HG03045 (cell line): ENCODE data around the gene RGS12.

Source experiments
- ATAC-seq: cut with Tn5 transposase; IDR thresholded peaks from one replicate; pipeline ENCODE4 v1.9.1; 2021; ENCODE audit warnings: mild to moderate bottlenecking, moderate library complexity; ENCODE audit not compliant: unreplicated experiment

Gene RGS12

DNA sequence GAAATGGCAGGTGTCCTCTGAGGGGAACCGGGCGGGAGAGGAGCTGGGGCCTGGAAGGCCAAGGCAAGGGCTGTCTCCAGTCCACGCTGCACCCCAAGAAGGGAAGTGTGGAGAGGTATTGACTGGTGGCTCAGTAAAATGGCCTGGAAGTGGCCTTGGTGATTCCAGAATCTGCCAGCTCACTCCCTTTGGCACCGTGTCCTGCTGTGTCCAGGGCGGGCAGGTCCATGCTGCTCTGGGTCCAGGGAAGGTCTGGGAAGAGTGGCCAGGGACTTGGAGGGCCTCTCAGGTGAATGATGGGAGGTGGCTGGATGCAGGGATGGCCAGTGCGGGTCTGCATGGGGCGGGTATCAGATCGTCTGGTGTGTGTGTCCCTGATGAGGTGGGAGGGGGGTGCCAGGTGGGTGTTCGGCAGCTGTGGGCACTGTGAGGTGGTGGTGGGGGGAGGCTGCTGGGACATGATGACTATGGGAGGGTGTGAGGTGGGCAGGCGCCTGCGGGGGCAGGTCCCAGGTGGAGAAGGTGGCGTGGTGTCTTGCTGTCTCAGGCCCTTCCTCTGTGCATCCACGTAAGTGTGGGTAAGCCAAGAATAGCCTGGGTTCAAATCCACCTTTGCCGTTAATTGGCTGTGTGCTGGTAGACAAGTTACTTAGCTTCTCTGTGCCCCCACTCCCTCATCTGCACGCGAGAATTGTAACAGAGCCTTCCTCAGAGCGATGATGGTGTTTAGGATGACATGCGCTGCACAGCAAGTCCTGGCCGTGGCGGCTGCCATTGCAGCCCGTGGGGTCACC, 17.7 kb downstream of the RGS12 start:
- no peak for ATAC-seq

DNA sequence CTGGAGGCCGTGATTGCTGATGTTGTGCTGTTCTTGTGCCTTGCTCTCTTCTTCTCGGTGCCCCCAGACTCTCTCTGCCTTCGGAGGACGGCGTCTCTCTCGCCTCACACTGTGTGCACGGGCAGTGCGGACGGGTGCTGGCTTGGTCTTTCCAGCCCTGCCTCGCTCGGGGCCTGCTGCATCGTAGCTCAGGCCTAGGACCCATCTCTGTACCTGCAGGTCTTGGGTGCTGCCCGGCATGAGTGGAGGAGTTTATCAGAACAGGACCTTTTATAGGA, 18.2 kb downstream of the RGS12 start:
- no peak for ATAC-seq

DNA sequence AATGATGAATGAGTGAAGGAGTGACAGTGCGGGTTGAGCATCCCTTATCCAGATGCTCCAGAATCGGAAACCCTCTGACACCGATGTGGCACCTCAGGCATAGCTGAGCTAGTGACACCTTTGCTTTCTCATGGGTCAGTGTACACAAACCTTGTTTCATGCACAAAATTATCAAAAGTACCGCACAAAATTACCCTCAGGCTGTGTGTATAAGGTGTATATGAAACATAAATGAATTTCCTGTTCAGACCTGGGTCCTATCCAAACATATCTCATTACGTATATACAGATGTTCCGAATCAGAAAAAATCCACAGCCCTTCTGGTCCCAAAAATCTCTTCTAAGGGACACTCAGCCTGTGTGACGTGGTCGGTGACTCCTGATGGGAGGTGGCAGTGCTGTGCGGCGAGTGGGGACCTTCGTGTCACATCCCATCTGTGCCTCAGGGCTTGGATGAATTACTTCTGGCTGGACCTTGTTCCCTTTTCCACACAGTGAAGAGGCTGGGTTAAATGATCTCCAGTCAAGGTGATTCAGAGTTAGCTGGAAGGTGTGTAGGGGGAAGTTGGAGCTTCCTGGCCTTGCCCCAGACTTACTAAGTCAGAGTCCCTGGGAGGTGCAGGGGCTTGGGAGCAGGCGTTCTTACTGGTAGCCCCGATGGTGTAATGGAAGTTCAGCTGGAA, 18.8 kb downstream of the RGS12 start:
- no peak for ATAC-seq

DNA sequence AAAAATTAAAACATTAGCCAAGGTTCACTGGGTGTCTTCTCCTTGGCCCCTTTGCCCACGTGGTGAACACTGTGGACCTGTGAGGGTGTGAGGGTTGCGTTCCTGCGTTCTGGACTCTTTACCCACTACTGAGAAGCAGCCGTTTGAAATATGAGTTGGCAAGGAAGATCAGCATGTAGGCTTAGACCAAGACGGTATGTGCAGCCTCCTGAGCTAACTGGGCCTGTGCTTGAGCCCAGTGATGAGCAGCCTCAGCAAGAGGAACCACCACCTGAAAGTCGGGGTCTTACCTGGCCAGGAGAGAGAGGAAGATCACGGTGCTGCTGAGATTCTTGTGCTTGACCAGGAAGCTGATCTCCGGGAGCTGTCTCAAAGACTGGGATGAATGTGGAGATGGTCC, 19.5 kb downstream of the RGS12 start:
- no peak for ATAC-seq

DNA sequence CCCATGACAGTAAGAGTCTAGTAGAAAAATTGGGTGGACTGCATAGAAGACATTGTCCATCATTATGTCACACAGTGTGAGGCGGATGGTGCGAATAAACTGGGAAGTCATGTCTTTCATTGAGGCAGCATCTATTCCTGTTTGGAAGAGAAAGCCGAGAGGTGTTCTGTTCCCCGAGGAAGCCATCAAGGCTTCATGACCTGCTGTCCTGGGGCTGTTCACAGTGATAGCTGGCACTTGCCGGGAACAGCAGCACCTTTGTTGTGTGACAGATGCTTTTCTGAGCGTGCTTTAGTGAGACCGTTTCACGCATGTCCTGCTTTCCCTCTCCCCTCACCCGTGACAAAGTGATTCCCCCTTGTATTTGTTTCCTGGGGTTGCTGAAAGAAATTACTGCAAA, 20.3 kb downstream of the RGS12 start:
- no peak for ATAC-seq

DNA sequence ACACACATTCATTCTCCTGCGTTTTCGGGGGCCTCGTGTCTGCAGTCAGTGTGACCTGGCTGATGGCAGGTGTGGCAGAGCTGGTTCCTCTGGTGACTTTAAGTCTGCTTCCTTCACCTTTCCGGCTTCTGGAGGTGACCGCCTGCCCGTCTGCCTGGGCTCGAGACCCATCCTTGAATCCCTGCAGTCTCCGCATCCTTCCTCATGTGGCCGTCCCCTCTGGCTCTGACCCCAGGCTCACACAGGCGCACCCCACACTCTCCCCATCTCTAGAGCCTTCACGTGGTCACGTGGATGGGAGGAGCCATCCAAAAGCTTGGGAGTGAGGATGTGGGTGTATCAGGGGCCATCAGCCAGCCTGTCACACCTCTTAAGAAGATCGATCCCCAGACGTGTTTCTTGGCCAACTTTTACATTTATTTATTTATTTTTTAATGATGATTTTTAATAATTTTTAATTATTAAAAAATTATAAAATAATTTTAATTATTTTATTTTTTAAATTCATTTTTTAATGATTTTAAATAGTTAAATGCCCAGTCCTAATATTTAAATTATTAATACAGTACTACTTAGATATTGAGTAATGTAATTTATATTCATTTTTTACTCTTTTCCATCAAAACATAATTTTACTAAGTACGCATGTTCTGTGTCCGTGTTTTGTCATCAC, 20.9 kb downstream of the RGS12 start:
- ATAC-seq: no peak

DNA sequence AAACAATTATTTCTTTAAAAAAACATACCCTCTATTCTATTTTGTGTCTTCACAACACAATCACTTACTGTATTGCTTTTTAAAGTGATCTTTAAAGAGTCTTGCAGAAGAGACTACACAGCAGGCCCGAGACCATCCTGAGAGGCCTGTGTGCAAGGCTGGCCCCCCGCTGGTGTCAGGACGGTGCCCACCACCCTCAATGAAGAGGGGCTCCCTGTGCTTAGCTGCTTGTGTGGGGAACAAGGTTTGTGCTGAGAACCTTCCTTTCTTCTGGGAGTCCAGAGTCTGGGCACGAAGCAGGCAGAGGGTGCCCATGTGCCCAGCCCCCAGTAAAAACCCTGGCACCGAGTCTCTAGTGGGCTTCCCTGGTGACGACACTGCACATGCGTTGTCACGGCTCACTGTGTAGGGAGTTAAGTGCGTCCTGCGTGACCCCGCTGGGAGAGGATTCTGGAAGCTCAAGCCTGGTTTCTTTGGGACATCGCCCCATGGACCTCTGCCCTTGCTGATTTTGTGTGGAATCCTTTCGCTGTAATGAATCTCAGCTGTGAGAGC, 22.0 kb downstream of the RGS12 start:
- ATAC-seq: no peak

DNA sequence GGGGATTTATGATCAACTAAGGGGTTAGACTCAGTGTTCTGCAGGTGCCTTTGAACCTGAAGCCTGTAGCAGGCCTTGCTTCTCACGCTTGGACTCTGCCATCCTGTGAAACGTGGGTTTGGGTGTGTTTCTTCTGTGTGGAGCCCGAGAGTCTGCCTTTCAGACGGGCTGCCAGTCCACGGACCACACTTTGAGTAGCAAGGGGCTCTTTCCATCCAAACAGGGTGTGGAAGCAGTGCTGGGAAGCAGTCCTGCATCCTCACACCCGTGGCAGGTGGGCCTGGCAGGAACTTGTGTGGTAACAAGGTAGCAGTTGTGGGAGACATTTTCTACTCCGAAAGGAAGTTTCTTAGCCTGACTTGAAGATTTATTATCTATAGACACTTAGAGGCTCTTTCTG, 22.7 kb downstream of the RGS12 start:
- no peak for ATAC-seq

DNA sequence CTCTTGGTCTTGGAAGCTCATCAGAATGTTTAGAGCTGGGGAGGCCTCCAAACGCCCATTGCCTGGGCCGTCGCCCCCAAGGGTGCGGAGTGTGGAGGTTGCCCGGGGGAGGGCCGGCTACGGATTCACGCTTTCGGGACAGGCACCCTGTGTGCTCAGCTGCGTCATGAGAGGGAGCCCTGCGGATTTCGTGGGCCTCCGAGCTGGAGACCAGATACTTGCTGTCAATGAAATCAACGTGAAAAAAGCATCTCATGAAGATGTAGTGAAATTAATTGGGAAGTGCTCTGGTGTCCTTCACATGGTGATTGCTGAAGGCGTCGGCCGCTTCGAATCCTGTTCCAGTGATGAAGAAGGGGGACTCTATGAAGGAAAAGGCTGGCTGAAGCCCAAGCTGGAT, 23.3 kb downstream of the RGS12 start:
- no peak for ATAC-seq

DNA sequence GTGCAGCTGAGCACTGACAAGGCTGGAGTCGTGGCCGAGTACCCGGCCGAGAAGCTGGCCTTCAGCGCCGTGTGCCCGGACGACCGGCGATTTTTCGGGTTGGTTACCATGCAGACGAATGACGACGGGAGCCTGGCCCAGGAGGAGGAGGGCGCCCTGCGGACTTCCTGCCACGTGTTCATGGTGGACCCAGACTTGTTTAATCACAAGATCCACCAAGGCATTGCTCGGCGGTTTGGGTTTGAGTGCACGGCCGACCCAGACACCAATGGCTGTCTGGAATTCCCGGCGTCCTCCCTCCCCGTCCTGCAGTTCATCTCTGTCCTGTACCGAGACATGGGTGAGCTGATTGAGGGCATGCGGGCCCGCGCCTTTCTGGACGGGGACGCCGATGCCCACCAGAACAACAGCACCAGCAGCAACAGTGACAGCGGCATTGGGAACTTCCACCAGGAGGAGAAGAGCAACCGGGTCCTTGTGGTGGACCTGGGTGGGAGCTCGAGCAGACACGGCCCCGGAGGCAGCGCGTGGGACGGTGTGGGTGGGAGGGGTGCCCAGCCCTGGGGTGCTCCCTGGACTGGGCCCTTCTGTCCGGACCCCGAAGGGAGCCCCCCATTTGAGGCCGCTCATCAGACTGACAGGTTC, 24.3 kb downstream of the RGS12 start:
- no peak for ATAC-seq

DNA sequence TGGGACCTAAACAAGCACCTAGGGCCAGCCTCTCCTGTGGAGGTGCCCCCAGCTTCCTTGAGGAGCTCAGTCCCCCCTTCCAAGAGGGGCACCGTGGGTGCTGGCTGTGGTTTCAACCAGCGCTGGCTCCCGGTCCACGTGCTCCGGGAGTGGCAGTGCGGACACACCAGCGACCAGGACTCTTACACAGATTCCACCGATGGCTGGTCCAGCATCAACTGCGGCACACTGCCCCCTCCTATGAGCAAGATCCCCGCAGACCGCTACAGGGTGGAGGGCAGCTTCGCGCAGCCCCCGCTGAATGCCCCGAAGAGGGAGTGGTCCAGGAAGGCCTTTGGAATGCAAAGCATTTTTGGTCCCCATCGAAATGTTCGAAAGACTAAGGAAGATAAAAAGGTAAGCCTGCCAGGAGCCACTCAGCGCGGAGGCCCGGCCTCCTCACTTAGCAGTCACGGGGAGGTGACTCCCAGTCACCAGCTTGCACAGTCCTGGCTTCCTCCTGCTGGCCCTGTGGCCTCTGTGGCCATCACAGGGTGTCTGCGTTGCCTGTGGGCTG, 24.9 kb downstream of the RGS12 start:
- no peak for ATAC-seq

DNA sequence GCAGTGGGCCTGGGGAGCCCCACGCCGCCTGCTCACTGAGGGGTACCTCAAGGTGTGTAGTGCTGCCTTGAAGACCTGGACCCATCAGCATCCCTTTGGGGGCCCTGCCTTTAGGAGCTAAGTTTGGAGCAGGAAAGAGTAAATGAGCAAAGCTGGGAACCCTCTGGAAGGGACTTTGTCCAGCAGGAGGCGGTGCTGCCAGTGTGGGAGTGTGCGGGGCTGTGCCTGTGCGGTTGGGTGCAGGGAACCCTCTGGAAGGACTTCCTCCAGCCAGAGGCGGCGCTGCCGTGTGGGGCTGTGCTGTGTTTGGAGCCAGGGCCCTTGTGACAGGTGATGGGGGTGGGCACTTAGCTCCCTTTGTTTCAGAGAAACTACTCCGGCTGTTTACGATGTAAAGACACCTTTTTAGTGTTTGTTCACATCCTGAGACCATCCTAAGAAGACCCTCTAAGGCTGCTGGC, 25.8 kb downstream of the RGS12 start:
- ATAC-seq: no peak

DNA sequence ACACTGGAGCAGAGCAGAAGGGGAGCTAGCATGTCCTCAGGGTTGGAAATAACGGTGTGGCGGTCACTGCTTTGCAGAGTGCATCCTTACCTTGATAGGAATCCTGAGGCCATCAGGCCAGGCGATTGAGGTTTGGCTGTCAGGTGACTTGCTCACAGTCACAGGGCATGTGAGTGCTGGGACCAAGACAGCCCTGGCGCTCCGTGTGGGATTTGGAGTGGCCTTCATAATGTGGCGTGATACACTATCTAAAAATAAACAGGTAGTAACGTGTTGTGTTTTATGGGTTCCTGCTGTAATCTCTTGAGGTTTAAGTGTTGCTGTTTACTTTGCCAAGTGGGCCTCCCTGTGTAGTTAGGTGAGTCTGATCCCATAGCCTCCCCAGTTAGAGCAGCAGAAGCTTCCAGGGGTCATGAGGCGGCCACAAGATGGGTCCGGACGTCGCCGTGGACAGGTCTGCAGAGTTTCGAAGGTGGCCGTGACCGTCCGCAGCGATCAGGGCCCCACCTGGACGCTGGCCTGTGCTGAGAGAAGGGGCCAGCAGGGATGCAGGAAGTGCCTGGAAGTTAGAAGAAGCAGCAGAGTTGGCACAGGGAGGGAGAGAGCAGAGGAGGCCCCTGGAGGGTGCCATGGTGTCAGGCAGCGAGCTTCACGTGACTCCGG, 27.7 kb downstream of the RGS12 start:
- ATAC-seq: no peak

DNA sequence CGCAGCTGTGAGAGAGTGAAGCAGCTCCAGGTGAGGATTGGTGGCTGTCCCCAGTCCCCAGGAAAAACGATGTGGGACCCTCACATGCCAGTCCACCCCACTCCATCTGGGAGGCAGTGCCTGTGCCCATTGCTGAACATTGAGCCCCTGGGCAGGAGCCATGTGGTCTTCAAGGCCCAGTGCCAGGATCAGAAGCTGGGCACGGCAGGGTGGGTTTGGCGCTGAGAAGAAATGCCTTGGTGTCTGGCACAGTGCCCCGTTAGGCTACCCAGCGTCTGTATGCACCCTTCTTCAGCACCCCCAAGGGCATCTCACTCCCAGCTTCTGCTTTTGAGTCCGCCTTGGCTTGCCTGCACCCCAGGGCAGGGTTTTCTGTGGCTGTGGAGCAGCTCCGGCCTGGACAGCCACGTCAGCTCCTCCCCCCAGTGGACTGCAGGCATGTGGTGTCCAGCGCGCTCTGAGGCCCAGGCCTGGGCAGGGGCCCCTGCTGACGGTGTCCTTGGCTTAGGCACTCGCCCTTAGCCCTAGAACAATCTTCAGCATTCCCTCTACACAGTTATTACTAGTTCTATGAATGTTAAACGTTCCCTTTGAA, 28.6 kb downstream of the RGS12 start:
- no peak for ATAC-seq

DNA sequence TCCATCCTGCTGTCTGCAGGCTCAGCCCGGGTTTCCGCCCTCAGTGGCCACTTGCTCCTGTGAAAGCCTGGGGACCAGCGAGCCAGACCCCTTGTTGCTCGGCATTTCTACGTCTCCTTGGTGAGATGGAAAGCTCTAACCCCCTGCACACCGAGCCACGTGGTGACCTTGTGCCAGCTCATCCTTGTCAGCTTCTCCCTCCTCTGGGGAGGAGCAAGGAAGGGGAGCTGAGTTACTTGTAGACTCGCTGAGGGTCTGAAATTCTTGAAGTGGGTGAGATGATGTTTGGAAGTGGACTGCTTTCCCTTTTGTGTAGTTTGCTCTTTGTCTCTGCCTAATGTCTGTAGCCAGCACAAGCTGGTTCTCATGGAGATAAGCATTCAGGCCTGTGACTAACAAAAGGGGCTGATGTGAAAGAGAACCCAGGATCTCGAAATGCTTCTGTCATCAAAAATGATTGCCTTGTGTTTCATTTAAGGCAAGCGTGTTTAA, 29.3 kb downstream of the RGS12 start:
- ATAC-seq: no peak

DNA sequence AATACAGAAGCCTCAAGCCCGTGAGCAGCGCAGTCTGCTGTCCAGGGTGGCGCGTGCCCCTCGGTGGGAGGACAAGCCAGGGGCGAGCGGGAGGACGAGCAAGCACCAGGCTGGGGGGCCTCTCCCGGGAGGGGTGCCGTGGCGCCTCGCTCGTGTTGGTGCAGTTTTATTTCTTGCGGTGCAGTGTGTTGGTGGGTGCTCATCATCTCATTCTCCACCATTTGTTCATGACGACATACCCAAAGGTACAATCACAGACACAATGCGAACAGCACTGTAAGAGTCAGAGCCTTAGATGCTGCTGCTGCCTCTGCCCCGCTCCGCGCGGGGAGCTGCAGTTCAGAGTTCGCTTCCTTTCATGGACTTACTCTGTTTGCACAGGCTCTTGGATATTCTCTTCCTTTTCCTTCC, 30.3 kb downstream of the RGS12 start:
- ATAC-seq: no peak

DNA sequence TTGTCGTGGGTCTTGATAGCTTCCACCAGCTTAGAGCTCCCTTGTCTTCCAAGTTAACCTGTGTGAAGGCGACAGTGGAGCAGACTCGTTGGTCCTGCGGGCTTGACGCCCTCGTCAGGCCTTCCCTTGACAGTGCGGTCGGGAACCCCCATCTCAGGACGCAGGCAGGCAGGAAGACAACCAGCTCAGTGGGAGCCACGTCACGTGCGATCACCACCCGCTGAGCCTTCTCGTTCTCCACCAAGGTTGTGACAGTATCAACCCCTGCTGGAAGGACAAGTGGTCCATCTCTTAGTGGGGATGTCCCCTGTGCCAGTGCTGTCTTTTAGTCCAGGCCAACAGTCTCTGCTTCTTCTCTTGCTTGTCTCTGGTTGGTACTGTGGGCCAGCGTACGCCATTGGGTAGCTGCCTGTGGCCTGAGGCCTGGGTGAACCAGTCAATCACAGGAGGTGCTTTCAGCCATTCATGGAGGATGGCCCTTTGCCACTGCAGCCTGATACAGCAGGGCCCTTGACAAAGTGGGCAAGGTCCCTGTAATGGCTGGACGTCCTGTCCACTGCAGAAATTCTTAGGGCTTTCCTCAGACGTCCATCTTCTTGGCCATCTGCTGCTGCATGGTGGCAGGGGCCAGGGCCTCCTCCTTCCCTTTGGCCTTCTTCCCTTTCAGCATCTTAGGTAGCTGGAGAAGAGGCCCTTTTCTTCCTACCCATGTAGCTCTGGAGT, 31.4 kb downstream of the RGS12 start:
- ATAC-seq: no peak

DNA sequence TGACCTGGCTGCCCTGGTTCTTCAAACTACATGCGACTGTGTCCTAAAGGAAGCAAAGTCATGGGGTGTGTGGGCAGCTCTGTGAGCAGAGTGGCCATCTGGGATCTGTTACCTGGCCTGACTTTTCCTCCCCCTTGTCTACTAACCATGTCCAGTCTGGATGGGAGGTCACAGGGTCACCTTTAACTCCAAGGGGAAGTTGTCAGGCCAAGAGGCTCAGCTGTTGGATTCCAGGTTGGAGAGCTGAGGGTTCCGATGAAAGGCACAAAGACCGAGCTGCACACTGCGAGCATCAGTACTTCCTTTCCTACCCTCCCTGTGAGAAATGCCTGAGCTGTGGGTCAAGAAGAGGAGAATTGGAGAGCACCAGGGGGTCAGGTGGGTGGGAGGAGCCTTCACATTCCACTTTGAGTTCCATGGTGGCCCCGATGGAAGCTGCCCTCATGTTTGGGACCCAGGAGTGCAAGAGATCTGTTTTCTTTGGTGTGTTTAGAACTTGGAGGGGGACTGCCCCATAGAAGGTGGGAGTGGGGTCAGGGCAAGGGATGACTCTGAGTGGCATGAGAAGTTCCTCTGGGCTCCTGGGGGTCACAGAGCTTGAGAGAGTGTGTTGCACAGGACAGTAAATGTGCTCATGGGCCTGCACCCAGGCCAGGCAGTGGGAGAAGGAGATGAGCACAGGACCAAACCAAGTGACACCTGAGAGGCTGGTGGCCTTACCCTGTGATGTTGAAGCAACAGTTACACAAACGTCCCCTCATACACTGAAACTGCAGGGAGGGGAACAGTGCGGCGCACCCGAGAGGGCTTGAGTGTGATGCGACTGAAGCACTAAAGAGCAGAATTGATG, 36.2 kb downstream of the RGS12 start:
- ATAC-seq: no peak
